Astrocyte (in vitro differentiated cells and primary cell): Measurements from ENCODE around the gene NPFF. TPM values are rescaled to one million over a fixed set of nuclear protein-coding genes. Genes with fewer than 3 reads are reported as not detected.
A peak's percentile ranks its signal among the peaks of the same experiment; 100 is the strongest.

ENCODE experiments used
- DNase-seq: peaks from one replicate; pipeline ENCODE4 v3.0.0-alpha.2; 2010; ENCODE audit warnings: low read depth
- FAIRE-seq: peaks from 2 replicates; lab custom pipeline; 2011; peaks lifted over from hg19 to GRCh38; lab: Jason Lieb, UNC
- H2AFZ ChIP-seq: 2 replicates; pipeline ENCODE4 v1.6.0; 2012; ENCODE audit warnings: low read depth, low read length, inconsistent platforms
- H3K27ac ChIP-seq: 2 replicates; pipeline ENCODE4 v1.5.1; 2011; ENCODE audit warnings: low read depth, low read length, inconsistent platforms
- H3K27me3 ChIP-seq: 2 replicates; pipeline ENCODE4 v1.6.0; 2011; ENCODE audit warnings: low read length, inconsistent platforms; ENCODE audit not compliant: insufficient read depth
- H3K36me3 ChIP-seq: 2 replicates; pipeline ENCODE4 v1.5.1; 2011; ENCODE audit warnings: low read length, inconsistent platforms; ENCODE audit not compliant: insufficient read depth
- H3K4me1 ChIP-seq: 2 replicates; pipeline ENCODE4 v1.5.1; 2011; ENCODE audit warnings: low read length, inconsistent platforms; ENCODE audit not compliant: insufficient read depth
- H3K4me2 ChIP-seq: 2 replicates; pipeline ENCODE4 v1.6.0; 2012; ENCODE audit warnings: low read length, inconsistent platforms
- H3K4me3 ChIP-seq: 2 replicates; pipeline ENCODE4 v1.5.1; 2011; ENCODE audit warnings: low read depth, mild to moderate bottlenecking, low read length, inconsistent platforms; ENCODE audit not compliant: insufficient read depth
- H3K79me2 ChIP-seq: 2 replicates; pipeline ENCODE4 v1.6.0; 2012; ENCODE audit warnings: mild to moderate bottlenecking, low read length, inconsistent platforms; ENCODE audit not compliant: insufficient read depth
- H3K9ac ChIP-seq: 2 replicates; pipeline ENCODE4 v1.6.0; 2012; ENCODE audit warnings: mild to moderate bottlenecking, low read length, inconsistent platforms
- H3K9me3 ChIP-seq: 2 replicates; pipeline ENCODE4 v1.5.1; 2012; ENCODE audit warnings: low read depth, mild to moderate bottlenecking, low read length, inconsistent platforms; ENCODE audit not compliant: insufficient read depth
- H4K20me1 ChIP-seq: 2 replicates; pipeline ENCODE4 v1.6.0; 2012; ENCODE audit warnings: low read length, inconsistent platforms; ENCODE audit not compliant: insufficient read depth
- H3K27ac Mint-ChIP-seq: one replicate; pipeline ENCODE4 v1.8.0; 2021; ENCODE audit warnings: mild to moderate bottlenecking, mixed read lengths; ENCODE audit not compliant: unreplicated experiment
- H3K27me3 Mint-ChIP-seq: one replicate; pipeline ENCODE4 v1.8.0; 2021; ENCODE audit warnings: low read depth, mixed read lengths; ENCODE audit not compliant: unreplicated experiment
- H3K36me3 Mint-ChIP-seq: one replicate; pipeline ENCODE4 v1.8.0; 2021; ENCODE audit warnings: low read depth, mixed read lengths; ENCODE audit not compliant: unreplicated experiment
- H3K4me1 Mint-ChIP-seq: one replicate; pipeline ENCODE4 v1.8.0; 2021; ENCODE audit warnings: low read depth, mixed read lengths; ENCODE audit not compliant: unreplicated experiment
- H3K4me3 Mint-ChIP-seq: one replicate; pipeline ENCODE4 v1.8.0; 2021; ENCODE audit warnings: mild to moderate bottlenecking, moderate library complexity, mixed read lengths; ENCODE audit not compliant: unreplicated experiment
- H3K9me3 Mint-ChIP-seq: one replicate; pipeline ENCODE4 v1.8.0; 2021; ENCODE audit warnings: mild to moderate bottlenecking, mixed read lengths; ENCODE audit not compliant: unreplicated experiment
- EZH2 ChIP-seq: IDR thresholded peaks from 2 replicates; pipeline ENCODE4 v1.6.1; 2012; ENCODE audit warnings: mild to moderate bottlenecking, low read length, inconsistent platforms; ENCODE audit not compliant: insufficient read depth
- total RNA-seq: library from RNA; stranded (reverse); gene quantifications from 2 replicates; pipeline ENCODE4 v1.2.1, GENCODE V29; 2021
- TF ChIP-seq, protein P1 (sequence below): IDR thresholded peaks from 2 replicates; pipeline ENCODE4 v1.5.1; 2011; ENCODE audit warnings: low read depth, mild to moderate bottlenecking, inconsistent platforms, low read length, moderate library complexity; ENCODE audit not compliant: insufficient read depth

The NPFF gene
- total RNA-seq, 1 donor from 2014 or later, result not detected

GRCh38 chr12:53499266-53500141 is 7.8 kb downstream of the NPFF start, which contains the start of gene MAP3K12:
MAP3K12 (minus strand) TSS chr12:53499458; CDS start chr12:53487391, 12,067 bp downstream.
- Histone ChIP-seq H3K27ac (peak within 1 kb of the TSS; percentile 87), H3K4me1 (peaks cover 27% of the 10 kb centered on the region), H4K20me1 (peaks cover 16% of the 10 kb centered on the region), H3K4me3 (peak within 1 kb of the TSS; percentile 71), H3K9me3 (no peaks in the 10 kb centered on the region), H3K36me3 (no peaks in the 10 kb centered on the region), H3K79me2 (peaks cover 61% of the 10 kb centered on the region), H3K4me2 (peak within 1 kb of the TSS; percentile 90), H2AFZ (peak within 1 kb of the TSS; percentile 54), H3K27me3 (no peaks in the 10 kb centered on the region), H3K9ac (peak within 1 kb of the TSS; percentile 92)
- H3K27ac Mint-ChIP-seq, result peak within 1 kb of the TSS; percentile 72
- TF ChIP-seq EZH2, result no peak
- TF ChIP-seq, protein P1, sequence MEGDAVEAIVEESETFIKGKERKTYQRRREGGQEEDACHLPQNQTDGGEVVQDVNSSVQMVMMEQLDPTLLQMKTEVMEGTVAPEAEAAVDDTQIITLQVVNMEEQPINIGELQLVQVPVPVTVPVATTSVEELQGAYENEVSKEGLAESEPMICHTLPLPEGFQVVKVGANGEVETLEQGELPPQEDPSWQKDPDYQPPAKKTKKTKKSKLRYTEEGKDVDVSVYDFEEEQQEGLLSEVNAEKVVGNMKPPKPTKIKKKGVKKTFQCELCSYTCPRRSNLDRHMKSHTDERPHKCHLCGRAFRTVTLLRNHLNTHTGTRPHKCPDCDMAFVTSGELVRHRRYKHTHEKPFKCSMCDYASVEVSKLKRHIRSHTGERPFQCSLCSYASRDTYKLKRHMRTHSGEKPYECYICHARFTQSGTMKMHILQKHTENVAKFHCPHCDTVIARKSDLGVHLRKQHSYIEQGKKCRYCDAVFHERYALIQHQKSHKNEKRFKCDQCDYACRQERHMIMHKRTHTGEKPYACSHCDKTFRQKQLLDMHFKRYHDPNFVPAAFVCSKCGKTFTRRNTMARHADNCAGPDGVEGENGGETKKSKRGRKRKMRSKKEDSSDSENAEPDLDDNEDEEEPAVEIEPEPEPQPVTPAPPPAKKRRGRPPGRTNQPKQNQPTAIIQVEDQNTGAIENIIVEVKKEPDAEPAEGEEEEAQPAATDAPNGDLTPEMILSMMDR, result no peak
- H3K36me3 Mint-ChIP-seq, result peaks cover 5% of the 10 kb centered on the region
- peak within 1 kb of the TSS; percentile 89 for H3K4me3 Mint-ChIP-seq
- H3K9me3 Mint-ChIP-seq, result no peaks in the 10 kb centered on the region
- peak; percentile 39 for DNase-seq
- no peak for FAIRE-seq
- H3K27me3 Mint-ChIP-seq, result no peaks in the 10 kb centered on the region
- H3K4me1 Mint-ChIP-seq, result peaks cover 20% of the 10 kb centered on the region

DNA sequence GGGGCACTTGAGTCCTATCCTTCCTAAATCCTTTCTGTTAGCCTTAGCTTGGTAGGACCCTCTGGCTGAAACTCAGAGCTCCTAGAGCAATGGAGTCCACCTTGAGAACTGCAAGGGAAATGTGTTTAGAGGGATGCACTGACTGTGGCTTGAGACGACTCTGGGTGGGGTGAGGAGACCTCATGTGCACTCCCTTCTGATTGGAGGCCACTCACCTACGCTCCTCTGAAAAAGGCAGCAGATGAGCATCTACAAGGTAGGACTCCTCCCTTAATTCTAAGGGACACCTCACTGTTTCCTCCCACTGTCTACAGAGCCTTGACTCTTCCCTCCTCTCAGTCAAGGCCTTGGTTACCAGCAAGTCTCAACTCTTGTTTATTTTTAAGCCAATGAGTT is 9.1 kb downstream of the NPFF start:
- H3K27me3 Mint-ChIP-seq, result no peaks in the 10 kb centered on the region
- DNase-seq, result no peak

More for the DNA sequence above, 9.1 kb downstream of the NPFF start:
- H3K9me3 Mint-ChIP-seq, result no peaks in the 10 kb centered on the region
- peak overlapping the region; percentile 23 for H3K4me3 Mint-ChIP-seq
- H3K27ac Mint-ChIP-seq, result no peak overlapping the region
- Histone ChIP-seq H3K9me3 (no peaks in the 10 kb centered on the region), H4K20me1 (peaks cover 16% of the 10 kb centered on the region), H3K4me1 (peaks cover 30% of the 10 kb centered on the region), H3K27ac (no peak overlapping the region), H3K4me3 (peak overlapping the region; percentile 71), H3K27me3 (no peaks in the 10 kb centered on the region), H2AFZ (no peak overlapping the region), H3K4me2 (peak overlapping the region; percentile 90), H3K9ac (peak overlapping the region; percentile 92), H3K36me3 (no peaks in the 10 kb centered on the region), H3K79me2 (peaks cover 53% of the 10 kb centered on the region)
- TF ChIP-seq EZH2, result no peak
- TF ChIP-seq, protein P1, result no peak
- peaks cover 29% of the 10 kb centered on the region for H3K4me1 Mint-ChIP-seq
- H3K36me3 Mint-ChIP-seq, result peaks cover 2% of the 10 kb centered on the region
- FAIRE-seq, result no peak
